GM12891 (cell line): Measurements from ENCODE around the gene ACTR6.
A peak's percentile ranks its signal among the peaks of the same experiment; 100 is the strongest.

Experiments
- POLR2A ChIP-seq: IDR thresholded peaks from 2 replicates; pipeline ENCODE4 v1.6.1; 2011; ENCODE audit warnings: low read depth, low read length, control low read depth
- POLR2AphosphoS5 ChIP-seq: IDR thresholded peaks from 2 replicates; pipeline ENCODE4 v1.6.1; 2011; ENCODE audit warnings: low read depth, low read length, control low read depth
- POU2F2 ChIP-seq: IDR thresholded peaks from 2 replicates; pipeline ENCODE4 v1.6.1; 2011; ENCODE audit warnings: low read depth, mild to moderate bottlenecking, control low read depth, low read length, moderate library complexity

GRCh38 chr12:100266835-100267602 is 66.4 kb downstream of the ACTR6 start, which contains the start of the genes DEPDC4 and SCYL2:
- TF ChIP-seq POLR2AphosphoS5 (peak; percentile 23; the same call in 1 of the 2 replicates), POLR2A (peak; percentile 14; the same call in 1 of the 2 replicates), POU2F2 (no peak)
